ENCODE results near the gene SYNDIG1L.

GRCh38 chr14:74414403-74415114 lies 11.5 kb downstream of the SYNDIG1L start:
- no peak for TF ChIP-seq RFX5 (IDR thresholded peaks at IDR 0.05; ENCODE audit: low read depth, low read length)
- TF ChIP-seq JUNB (IDR thresholded peaks at IDR 0.05): no peak
- no peak for TF ChIP-seq CTCF (IDR thresholded peaks at IDR 0.05 in 2 of 3, conservative IDR thresholded peaks at IDR 0.05 in 1 of 3; ENCODE audit: control insufficient read depth in 2 of 3, extremely low read depth in 1 of 3, insufficient read depth in 1 of 3, low read depth in 3 of 3, low read length in 3 of 3)
- TF ChIP-seq CREM (IDR thresholded peaks at IDR 0.05; ENCODE audit: low read depth): no peak
- TF ChIP-seq ELK1 (IDR thresholded peaks at IDR 0.05; ENCODE audit: low read depth, low read length): no peak
- no peak for TF ChIP-seq MLLT1 (IDR thresholded peaks at IDR 0.05)
- TF ChIP-seq TCF3 (IDR thresholded peaks at IDR 0.05; ENCODE audit: borderline replicate concordance, insufficient read depth, low read depth, low read length): no peak
- no peak for TF ChIP-seq EP300 (IDR thresholded peaks at IDR 0.05; ENCODE audit: borderline replicate concordance in 1 of 2, control insufficient read depth in 1 of 2, low read depth in 2 of 2, low read length in 2 of 2)
- no peak for TF ChIP-seq ZNF274 (IDR thresholded peaks at IDR 0.05; ENCODE audit: insufficient read depth, insufficient read length)
- TF ChIP-seq EED (IDR thresholded peaks at IDR 0.05; ENCODE audit: low read depth): no peak
- TF ChIP-seq RCOR1 (conservative IDR thresholded peaks at IDR 0.05; ENCODE audit: low read depth, low read length): no peak

All from GM12878 (cell line).